Stomach (tissue), 4 donors: ENCODE data around the gene IGSF9B.

Experiments used
- EP300 ChIP-seq: sonication (generic); formaldehyde crosslinking; IDR thresholded peaks from one replicate; pipeline ENCODE4 v1.6.1; 2017; ENCODE audit warnings: antibody characterized with exemption
- POLR2A ChIP-seq, 4 donors: fragments of 450-650 bp; IDR thresholded peaks; one replicate each; pipeline ENCODE4 v1.6.1; 2016; ENCODE audit warnings: antibody characterized with exemption in 4 of 4, control low read depth in 2 of 4, mild to moderate bottlenecking in 1 of 4, moderate library complexity in 1 of 4
- POLR2AphosphoS5 ChIP-seq, 3 donors: sonication (generic); formaldehyde crosslinking; IDR thresholded peaks; one replicate each; pipeline ENCODE4 v1.6.1; 2016; ENCODE audit warnings: antibody characterized with exemption in 3 of 3
- TF ChIP-seq, protein P1 (sequence below), 7 experiments: fragments of 450-650 bp in 4 of 7; fragments of 200-600 bp in 3 of 7; sonication (generic) in 3 of 7; IDR thresholded peaks; one replicate each; pipeline ENCODE4 v1.5.1; 2016 to 2019; ENCODE audit warnings: antibody characterized with exemption in 7 of 7, control low read depth in 2 of 7, mild to moderate bottlenecking in 1 of 7

DNA sequence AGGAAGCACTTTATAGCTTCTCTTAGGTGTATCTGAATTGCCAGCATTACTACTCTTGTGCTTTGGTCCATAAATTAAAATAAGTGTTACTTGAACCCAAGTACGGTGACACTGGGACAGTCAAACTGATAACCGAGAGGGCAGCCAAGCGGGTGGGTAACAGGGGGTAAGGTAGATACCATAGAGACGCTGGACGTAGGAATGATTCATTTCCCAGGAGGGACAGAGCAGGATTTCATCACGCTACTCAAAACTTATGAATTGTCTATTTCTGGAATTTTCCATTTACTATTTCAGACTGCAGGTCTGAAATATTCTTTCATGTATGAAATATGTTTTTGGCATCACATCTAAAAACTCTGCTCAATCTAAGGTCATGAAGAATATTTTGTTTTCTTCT, 96.6 kb downstream of the IGSF9B start:
- TF ChIP-seq, protein P1, sequence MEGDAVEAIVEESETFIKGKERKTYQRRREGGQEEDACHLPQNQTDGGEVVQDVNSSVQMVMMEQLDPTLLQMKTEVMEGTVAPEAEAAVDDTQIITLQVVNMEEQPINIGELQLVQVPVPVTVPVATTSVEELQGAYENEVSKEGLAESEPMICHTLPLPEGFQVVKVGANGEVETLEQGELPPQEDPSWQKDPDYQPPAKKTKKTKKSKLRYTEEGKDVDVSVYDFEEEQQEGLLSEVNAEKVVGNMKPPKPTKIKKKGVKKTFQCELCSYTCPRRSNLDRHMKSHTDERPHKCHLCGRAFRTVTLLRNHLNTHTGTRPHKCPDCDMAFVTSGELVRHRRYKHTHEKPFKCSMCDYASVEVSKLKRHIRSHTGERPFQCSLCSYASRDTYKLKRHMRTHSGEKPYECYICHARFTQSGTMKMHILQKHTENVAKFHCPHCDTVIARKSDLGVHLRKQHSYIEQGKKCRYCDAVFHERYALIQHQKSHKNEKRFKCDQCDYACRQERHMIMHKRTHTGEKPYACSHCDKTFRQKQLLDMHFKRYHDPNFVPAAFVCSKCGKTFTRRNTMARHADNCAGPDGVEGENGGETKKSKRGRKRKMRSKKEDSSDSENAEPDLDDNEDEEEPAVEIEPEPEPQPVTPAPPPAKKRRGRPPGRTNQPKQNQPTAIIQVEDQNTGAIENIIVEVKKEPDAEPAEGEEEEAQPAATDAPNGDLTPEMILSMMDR (IDR thresholded peaks at IDR 0.05), result no peak
- TF ChIP-seq EP300 (no peak), POLR2A (IDR thresholded peaks at IDR 0.05) (no peak), POLR2AphosphoS5 (IDR thresholded peaks at IDR 0.05) (no peak)
